HG03575 (cell line): ENCODE measurements around the gene UNC5B.

Experiments used
- ATAC-seq: cut with Tn5 transposase; IDR thresholded peaks from one replicate; pipeline ENCODE4 v1.9.1; 2021; ENCODE audit not compliant: unreplicated experiment, insufficient number of reproducible peaks, low FRiP score; ENCODE audit errors: extremely low read depth

Gene UNC5B

GRCh38 chr10:71344154-71344925 is 132.0 kb downstream of the UNC5B start:
- no peak for ATAC-seq

- no peak for ATAC-seq
These were observed 132.7 kb downstream of the UNC5B start for GRCh38 chr10:71344993-71345480.

- ATAC-seq, result no peak
These were observed 133.3 kb downstream of the UNC5B start for GRCh38 chr10:71345694-71346093.

DNA sequence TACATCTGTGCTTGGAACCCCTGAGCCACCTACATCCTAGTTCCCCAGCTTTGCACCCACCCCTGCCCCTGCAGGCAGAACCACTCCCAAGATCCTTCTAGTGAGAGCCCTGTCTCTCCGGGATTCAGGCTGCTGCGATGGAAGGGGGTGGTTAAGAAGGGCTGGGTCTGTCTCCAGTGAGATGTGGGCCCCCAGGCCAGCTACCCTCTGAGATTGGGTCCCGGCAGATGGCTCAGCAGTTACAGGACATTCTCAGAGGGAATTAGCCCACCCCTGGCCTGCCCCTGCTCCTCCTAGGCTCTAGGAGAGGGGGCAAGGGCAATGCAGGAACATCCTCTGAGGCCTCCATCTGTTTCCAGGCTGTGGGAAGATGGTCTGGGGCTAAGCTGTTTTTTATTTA is 134.4 kb downstream of the UNC5B start:
- no peak for ATAC-seq

- no peak for ATAC-seq
These were observed 135.4 kb downstream of the UNC5B start for GRCh38 chr10:71347587-71348395.

DNA sequence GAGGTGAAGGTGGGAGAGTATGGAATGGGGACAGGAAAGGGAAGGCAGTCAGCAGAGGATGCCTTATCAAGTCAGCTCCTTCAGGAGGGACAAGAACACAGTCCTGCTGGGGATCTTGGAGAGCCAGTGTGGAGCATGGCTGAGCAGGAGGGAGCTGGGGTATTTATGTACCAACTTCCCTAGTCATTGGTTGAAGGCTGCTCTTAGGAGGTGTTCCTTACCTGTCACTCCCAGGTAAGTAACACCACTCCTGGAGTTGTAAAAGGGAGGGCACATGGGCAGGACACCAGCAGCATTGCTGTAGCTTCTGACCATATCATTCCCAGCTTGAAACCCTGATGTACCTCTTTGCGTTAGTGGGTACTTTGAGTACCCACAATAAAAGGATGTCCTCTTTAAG is 136.5 kb downstream of the UNC5B start:
- no peak for ATAC-seq

- no peak for ATAC-seq
These were observed 137.0 kb downstream of the UNC5B start for GRCh38 chr10:71349406-71349805.

DNA sequence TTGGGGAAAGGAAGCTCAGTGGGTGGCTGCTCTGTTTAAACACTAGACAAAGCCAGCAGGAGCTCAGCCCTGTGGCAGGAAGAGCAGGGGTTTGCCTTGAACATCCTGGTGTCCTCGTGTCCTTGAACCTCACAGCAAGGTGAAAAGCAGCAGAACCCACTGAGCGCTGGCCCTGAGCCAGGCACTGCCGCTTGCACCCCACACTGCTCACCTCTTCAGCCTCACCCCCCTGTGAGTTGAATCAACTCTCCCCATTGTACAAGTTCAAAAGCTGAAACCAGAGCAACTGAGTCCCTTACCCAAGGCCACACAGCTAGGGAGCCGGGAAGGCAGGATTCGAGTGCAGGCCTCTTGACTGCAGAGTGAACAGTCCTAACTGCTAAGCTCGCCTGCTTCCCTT is 138.7 kb downstream of the UNC5B start:
- no peak for ATAC-seq

GRCh38 chr10:71351628-71352319 is 139.4 kb downstream of the UNC5B start:
- no peak for ATAC-seq
